SK-N-SH (cell line): ENCODE measurements around the gene ANXA9.

ENCODE experiments used
- CTCF ChIP-seq: fragments of 200-600 bp; sonication (generic); IDR thresholded peaks from 2 replicates; pipeline ENCODE4 v1.6.1; 2017; ENCODE audit warnings: antibody characterized with exemption, mild to moderate bottlenecking, moderate library complexity
- POLR2AphosphoS5 ChIP-seq: IDR thresholded peaks from 2 replicates; pipeline ENCODE4 v1.6.1; 2012; ENCODE audit warnings: low read depth, low read length
- YY1 ChIP-seq: IDR thresholded peaks from 2 replicates; pipeline ENCODE4 v1.4.0; 2012; ENCODE audit warnings: low read depth, mild to moderate bottlenecking

- TF ChIP-seq CTCF (no peak), YY1 (no peak), POLR2AphosphoS5 (no peak)
Measured at GRCh38 chr1:150994248-150994647, 12.2 kb downstream of the ANXA9 start.
